GM19351 (cell line): Measurements from ENCODE around the gene AIG1.
A peak's percentile ranks its signal among the peaks of the same experiment; 100 is the strongest.

ENCODE experiments used
- ATAC-seq: cut with Tn5 transposase; IDR thresholded peaks from one replicate; pipeline ENCODE4 v1.9.1; 2021; ENCODE audit warnings: mild to moderate bottlenecking, moderate library complexity; ENCODE audit not compliant: unreplicated experiment

Gene AIG1

GRCh38 chr6:143261899-143262436 is 201.3 kb downstream of the AIG1 start:
- no peak for ATAC-seq

- ATAC-seq, result peak; percentile 74
Observed at GRCh38 chr6:143262859-143263258, 202.2 kb downstream of the AIG1 start.

DNA sequence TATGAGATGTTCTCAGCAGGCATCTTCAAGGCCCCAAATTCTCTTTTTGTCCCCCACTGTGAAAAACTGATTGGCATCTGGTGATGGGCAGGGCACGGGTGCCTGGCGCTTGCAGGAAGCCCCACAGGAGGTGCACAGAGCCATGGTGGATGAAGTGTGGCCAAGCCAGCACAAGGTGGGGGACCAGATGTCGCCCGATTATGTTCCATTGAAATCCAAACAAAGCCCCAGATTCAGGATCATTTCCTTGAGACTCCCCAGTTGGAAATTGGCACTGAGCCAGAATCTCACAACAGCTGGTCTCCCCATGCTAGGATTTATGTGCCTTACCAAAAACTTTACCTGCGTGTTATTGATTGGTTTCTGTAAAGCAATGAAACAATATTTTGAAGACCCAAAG is 203.7 kb downstream of the AIG1 start:
- no peak for ATAC-seq

DNA sequence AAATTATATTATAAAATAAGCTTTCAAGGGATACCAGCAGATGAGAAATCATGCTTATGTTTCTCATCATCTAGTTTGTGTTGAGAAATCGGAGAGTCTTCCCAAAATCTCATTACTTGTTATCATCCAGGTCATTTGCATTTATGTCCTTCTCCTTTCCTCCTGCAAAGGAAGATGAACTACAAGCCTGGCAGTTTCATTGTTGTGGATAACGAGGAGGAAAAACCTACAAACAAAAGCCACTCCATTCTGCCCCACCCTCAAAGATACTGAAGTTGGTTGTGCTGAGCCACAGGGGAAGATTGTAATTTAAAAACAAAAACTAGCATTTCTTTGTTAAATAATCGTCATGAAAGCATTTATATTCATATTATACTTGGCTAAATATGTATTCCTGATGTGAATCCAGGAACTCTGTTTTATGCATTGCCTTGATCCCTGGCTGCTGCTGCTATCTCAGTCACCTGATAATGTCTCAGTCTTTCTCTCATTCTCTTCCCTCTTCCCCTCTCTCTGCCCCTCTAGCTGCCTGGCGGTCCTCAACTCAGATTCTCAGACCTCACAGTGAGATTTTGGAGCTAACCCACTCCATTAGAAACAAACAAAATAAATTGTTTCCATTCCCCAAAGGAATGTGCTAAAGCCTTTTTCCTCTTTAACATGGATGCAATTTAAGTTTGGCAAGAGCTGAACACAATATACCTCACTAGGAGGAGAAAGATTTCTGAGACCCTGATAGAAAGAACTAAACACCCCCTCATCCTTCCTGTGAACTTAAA is 204.5 kb downstream of the AIG1 start:
- no peak for ATAC-seq

- no peak for ATAC-seq
Observed at GRCh38 chr6:143267760-143268159, 207.1 kb downstream of the AIG1 start.

DNA sequence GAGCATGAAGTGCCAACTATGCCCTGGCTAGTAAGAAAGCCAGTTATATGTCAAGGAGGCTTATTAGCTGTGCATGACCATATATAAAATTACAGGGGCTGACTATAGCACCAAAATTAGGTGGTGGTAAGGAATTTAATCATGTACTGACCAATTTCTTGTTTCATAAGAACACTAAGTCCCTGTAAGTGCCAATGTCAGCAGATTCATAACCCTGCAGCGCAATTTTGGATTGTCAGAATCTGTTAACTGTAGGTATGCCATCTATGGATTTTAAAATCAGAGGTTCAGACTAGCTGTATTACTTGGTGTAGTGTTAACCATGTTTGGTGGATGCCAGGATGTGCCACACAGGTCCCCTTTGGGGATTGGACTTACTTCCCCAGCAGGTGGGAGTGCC is 207.8 kb downstream of the AIG1 start:
- ATAC-seq, result no peak

DNA sequence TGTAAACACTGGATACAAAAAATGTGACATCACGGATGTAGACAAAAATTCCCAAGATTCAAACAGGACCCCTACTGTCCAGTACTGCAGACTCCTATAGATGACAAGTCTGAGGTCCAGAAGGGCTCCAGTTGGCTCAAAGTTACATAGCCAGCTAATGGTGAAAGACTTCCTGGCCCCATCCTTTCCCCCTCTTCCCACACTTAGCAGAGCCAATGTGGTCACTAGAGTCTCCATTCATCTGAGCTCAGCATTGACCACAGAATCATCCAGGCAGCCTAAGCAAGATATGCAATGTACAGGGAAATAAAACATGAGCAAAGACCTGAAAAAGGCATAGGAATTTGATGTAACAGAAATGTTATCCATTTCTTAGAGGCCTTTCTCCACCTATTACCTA is 209.3 kb downstream of the AIG1 start:
- no peak for ATAC-seq

GRCh38 chr6:143271024-143271423 is 210.3 kb downstream of the AIG1 start:
- ATAC-seq, result no peak

- ATAC-seq, result peak; percentile 99
Observed at GRCh38 chr6:143276436-143276835, 215.7 kb downstream of the AIG1 start.

DNA sequence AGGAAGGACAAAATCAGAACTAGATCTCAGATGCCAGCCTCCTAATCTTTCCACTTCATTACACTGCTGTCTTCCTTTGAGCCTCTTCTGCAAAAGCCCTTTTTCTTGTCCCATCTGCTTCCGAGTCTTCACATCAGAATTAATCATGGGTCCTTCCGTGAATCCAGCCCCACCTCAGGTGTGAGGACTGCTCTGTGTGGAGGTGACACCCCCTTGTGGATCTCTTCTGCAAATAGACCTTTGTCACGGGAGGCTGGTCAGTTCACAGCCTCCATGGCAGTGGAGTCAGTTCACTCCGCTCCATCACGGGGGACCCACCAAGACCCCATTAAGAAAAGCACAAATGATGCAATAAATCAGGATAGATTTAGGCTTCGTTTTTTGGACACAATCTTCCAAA is 218.7 kb downstream of the AIG1 start:
- no peak for ATAC-seq

DNA sequence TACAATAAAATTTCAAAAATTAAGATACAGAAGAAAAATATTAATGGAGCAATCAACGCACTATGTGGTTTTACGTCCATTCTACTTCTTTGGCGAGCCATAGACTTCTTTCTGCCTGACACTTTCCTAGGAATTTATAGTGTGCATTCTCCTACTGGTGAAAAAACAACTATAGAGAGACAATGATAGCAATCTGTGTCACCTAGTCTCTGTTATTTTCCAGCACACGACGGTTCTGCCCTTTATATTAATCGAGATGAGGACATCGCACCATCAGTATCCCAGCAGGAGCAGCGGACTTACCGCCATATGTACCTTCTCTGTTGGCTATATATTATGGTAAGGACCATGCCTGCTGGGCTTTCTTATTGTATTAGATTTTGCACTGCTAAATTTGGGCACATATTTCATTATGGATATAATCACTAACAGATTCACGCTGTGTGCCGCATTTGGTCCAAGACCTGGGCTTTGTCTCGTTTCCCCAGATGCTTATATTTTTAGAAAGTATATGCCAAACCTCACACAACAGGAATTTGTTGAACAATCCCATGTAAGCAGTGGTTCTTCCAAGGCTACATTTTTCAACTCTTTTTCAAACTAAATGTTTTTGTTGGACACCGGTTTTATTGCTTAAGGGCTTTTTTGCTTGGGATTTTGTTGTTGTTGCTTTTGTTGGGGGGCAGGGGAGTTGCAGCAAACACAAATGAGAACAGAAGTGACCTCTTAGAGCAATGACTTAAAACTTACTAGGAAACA is 223.4 kb downstream of the AIG1 start:
- ATAC-seq, result no peak

- no peak for ATAC-seq
Observed at GRCh38 chr6:143286251-143286795, 225.6 kb downstream of the AIG1 start.

DNA sequence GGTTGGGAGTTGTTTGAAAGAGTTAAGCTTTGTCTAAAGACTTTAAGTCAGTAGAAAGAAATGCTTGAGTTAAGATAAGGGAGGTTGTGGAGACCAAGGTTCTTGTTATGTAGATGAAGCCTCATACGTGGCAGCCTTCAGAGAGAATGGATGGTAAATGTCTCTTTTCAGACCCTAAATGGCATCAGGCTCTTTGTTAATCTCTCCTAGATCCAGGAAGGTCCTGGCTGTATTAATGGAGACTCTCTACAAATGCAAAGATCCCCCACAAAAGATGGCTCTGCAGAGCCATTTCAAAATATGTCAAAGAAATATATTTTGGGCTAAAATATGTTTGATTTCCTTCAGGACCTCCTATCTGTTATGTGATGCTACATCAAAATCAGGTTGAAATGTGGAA is 228.2 kb downstream of the AIG1 start:
- no peak for ATAC-seq

DNA sequence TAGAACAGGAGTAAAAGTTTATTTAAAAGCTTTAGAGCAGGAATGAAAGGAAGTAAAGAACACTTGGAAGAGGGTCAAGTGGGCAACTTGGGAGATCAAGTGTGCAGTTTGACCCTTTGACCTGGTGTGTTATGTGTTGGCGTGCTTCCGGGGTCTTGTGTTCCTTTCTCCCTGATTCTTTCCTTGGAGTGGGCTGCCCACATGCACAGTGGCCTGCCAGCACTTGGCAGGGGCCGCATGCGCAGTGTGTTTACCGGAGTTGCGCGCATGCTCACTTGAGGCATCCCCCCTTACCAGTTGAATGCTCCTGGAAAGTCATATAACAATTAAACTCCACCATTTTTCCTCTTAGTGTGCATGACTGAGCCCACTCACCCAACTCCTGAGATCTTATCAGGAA is 229.5 kb downstream of the AIG1 start:
- ATAC-seq, result no peak

GRCh38 chr6:143293523-143293922 is 232.8 kb downstream of the AIG1 start:
- no peak for ATAC-seq

DNA sequence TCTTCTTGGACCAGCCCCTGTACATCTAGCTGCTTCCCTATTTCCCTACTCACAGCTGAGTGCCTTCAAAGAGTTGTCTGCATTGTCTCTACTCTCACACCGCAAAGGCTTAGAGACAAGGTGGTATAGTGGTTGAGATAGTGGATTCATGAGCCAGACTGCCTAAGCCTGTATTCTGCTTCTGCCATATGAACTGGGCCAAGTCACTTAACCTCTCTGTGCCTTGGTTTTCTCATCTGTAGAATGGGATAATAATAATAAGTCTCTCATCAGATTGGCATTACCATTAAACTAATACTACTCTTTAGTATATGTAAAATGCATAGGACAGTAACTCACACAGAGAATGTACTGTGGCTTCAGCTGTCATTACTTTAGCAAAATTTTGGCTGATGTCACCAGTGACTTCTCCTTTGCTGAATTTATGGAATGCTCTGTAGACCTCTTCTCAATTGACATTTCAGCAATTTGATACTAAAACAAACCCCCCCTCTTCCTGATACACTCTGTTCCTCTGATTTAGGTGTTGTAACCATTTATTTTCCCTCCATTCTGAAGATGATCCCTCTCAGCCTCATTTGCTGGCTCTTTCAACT is 233.7 kb downstream of the AIG1 start:
- no peak for ATAC-seq

GRCh38 chr6:143295932-143296331 is 235.2 kb downstream of the AIG1 start:
- ATAC-seq, result no peak

- ATAC-seq, result no peak
Observed at GRCh38 chr6:143298071-143298470, 237.4 kb downstream of the AIG1 start.

DNA sequence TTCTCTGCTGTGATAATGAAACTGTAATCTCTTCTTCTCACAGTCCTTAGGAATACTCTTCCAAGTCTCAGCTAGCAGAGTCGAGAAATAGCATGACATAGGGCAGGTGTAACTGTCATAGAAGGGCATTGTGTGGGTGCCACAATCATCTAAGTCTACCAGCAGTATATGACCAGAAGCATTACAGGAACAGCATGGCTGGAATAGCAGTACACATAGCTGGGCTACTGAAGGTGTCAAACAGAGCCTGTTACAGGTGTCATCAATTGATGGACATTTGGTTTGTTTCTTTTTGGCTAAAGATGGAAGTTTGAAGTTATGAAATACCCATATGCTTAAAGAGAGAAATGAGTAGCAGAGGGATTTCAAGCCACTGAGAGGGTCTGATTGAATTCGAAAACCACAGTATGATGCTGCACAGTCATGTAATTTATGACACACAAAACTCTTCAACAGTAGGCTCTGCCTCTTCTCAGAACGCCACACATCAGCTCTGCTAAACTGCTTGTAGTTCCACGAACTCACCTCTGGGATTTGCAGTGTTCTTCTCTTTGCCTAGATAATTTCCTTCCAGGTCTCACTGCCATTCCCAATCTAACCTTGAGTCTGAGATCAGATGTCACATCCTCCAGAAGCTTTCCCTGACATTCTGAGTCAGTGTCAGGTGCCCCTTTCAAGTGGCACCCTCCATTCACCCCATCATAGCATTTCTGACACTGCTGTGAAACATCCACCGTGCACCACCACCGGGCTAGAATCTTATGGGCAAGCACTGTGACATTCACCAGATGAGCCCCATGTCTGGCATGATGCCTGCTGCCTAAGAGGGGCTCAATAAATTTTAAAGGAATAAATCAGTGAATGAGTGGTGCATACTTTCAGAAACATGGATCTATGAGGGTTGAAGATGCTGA is 238.8 kb downstream of the AIG1 start:
- peak; percentile 97 for ATAC-seq

DNA sequence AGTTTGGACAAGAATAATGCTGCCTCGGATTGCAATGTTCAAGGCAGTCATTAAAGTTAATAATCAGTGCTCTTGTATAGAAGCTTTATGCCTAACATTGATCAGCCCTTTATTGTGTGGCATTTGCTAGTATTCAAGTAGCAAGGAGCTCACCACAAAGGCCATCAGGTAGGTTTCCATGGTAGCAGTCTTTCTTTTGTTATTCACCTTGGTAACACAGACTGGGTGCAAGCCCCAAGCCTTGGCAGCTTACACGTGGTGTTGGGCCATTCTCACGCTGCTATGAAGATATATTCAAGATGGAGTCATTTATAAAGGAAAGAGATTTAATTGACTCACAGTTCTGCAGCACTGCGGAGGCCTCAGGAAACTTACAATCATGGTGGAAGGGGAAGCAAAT is 240.5 kb downstream of the AIG1 start:
- no peak for ATAC-seq
